Measurements from ENCODE around the gene CDH2. TPM values are rescaled to one million over a fixed set of nuclear protein-coding genes. Genes with fewer than 3 reads are reported as not detected.

Gene CDH2
- total RNA-seq, 1 donor from 2014 or later = 370 TPM

- Histone ChIP-seq H3K4me3 (no peak overlapping the region), H3K9me3 (replicated peaks) (no peaks in the 10 kb centered on the region), H3K4me1 (peaks cover 4% of the 10 kb centered on the region), H3K27ac (replicated peaks) (no peak overlapping the region), H3K36me3 (peaks cover 14% of the 10 kb centered on the region), H3K27me3 (ENCODE audit: low read depth) (no peaks in the 10 kb centered on the region)
- intact Hi-C loops (cut with micrococcal nuclease) = no loop called here
- TF ChIP-seq CTCF (IDR thresholded peaks at IDR 0.05; ENCODE audit: borderline replicate concordance) = no peak
- no peak for DNase-seq
Observed at GRCh38 chr18:27959101-27959500, 217.8 kb downstream of the CDH2 start.

- no peaks in the 10 kb centered on the region for H3K27me3 ChIP-seq (ENCODE audit: low read depth)
- no peak for DNase-seq
- no peak overlapping the region for H3K27ac ChIP-seq (replicated peaks)
- no peaks in the 10 kb centered on the region for H3K9me3 ChIP-seq (replicated peaks)
- H3K36me3 ChIP-seq = peaks cover 10% of the 10 kb centered on the region
- no peak overlapping the region for H3K4me3 ChIP-seq
- peaks cover 12% of the 10 kb centered on the region for H3K4me1 ChIP-seq
- TF ChIP-seq CTCF (IDR thresholded peaks at IDR 0.05; ENCODE audit: borderline replicate concordance) = no peak
- intact Hi-C loops (cut with micrococcal nuclease) = no loop called here
Observed at GRCh38 chr18:27956001-27956640, 220.8 kb downstream of the CDH2 start.

GRCh38 chr18:27954226-27954625 is 222.7 kb downstream of the CDH2 start:
- H3K36me3 ChIP-seq = peaks cover 3% of the 10 kb centered on the region
- H3K4me1 ChIP-seq = peaks cover 12% of the 10 kb centered on the region
- H3K27ac ChIP-seq (replicated peaks) = no peak overlapping the region
- no peaks in the 10 kb centered on the region for H3K9me3 ChIP-seq (replicated peaks)
- TF ChIP-seq CTCF (IDR thresholded peaks at IDR 0.05; ENCODE audit: borderline replicate concordance) = no peak
- DNase-seq = no peak
- intact Hi-C loops (cut with micrococcal nuclease) = no loop called here
- no peaks in the 10 kb centered on the region for H3K27me3 ChIP-seq (ENCODE audit: low read depth)
- no peak overlapping the region for H3K4me3 ChIP-seq

GRCh38 chr18:27952741-27953140 is 224.2 kb downstream of the CDH2 start:
- peaks cover 12% of the 10 kb centered on the region for H3K4me1 ChIP-seq
- intact Hi-C loops (cut with micrococcal nuclease) = no loop called here
- DNase-seq = no peak
- H3K27ac ChIP-seq (replicated peaks) = no peak overlapping the region
- H3K4me3 ChIP-seq = no peak overlapping the region
- no peaks in the 10 kb centered on the region for H3K9me3 ChIP-seq (replicated peaks)
- no peak for TF ChIP-seq CTCF (IDR thresholded peaks at IDR 0.05; ENCODE audit: borderline replicate concordance)
- no peaks in the 10 kb centered on the region for H3K27me3 ChIP-seq (ENCODE audit: low read depth)
- H3K36me3 ChIP-seq = no peaks in the 10 kb centered on the region

- no peak for TF ChIP-seq CTCF (IDR thresholded peaks at IDR 0.05; ENCODE audit: borderline replicate concordance)
- no peak overlapping the region for H3K27ac ChIP-seq (replicated peaks)
- H3K27me3 ChIP-seq (ENCODE audit: low read depth) = no peaks in the 10 kb centered on the region
- H3K4me3 ChIP-seq = no peak overlapping the region
- peaks cover 12% of the 10 kb centered on the region for H3K4me1 ChIP-seq
- no peaks in the 10 kb centered on the region for H3K9me3 ChIP-seq (replicated peaks)
- intact Hi-C loops (cut with micrococcal nuclease) = no loop called here
- DNase-seq = no peak
- no peaks in the 10 kb centered on the region for H3K36me3 ChIP-seq
Observed at GRCh38 chr18:27950648-27951228, 226.2 kb downstream of the CDH2 start.
